Measurements from ENCODE around the gene ANKFN1. TPM values are rescaled to one million over a fixed set of nuclear protein-coding genes. Genes with fewer than 3 reads are reported as not detected.

The ANKFN1 gene
- total and polyA plus RNA-seq, 10 of the 15 experiments (the other 5 are each of a cell fraction or from before 2014, with no cell fraction given) = 0.19 TPM; not detected in 9

DNA sequence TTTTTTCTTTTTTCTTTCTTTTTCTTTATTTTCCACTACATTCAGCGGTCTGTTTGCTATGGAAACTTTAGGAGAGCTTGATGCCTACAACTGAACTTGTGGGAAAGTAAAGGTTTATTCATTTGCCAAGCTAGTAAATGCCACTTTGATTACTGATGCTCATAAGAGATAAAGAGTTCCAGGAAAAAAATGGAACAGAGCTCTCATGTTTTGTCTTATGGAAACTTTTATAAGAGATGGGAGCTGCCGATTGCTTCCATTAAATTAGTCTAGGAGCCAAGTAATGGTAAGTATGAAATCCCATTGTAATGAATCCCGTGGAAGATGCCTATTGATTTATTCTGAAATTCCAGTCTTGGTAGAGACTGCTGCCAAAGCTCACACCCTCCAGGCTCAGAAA, 7.1 kb downstream of the ANKFN1 start:
- in situ Hi-C loops (cut with MboI) (no loop called here), intact Hi-C loops (cut with micrococcal nuclease; ENCODE audit: unreplicated experiment) (no loop called here)
- ATAC-seq (no peak), FAIRE-seq (no peak), DNase-seq (ENCODE audit: low read depth, low spot score) (no peak)
- ChIA-PET SMC1A (ENCODE audit: uncharacterized antibody, unreplicated experiment) (no interaction called here), POLR2A (no interaction called here), CTCF (no interaction called here), RAD21 (ENCODE audit: unreplicated experiment) (no interaction called here)
- WGBS (ENCODE audit: insufficient coverage, insufficient replicate concordance, low lambda C conversion rate, missing lambda C conversion rate) = 16% methylated on average over 3 of the region's 3 CpGs
- Histone ChIP-seq H4K20me1 (ENCODE audit: control insufficient read depth, insufficient read depth) (no peaks in the 10 kb centered on the region), H3K9ac (ENCODE audit: control insufficient read depth, insufficient read depth, low read length) (no peak overlapping the region), H2AFZ (ENCODE audit: control insufficient read depth, low read depth, low read length) (no peak overlapping the region), H3K36me3 (ENCODE audit: control insufficient read depth in 2 of 2, insufficient read depth in 2 of 2, low read length in 1 of 2) (no peaks in the 10 kb centered on the region), H3K4me1 (ENCODE audit: control insufficient read depth, insufficient read depth, low read length) (no peaks in the 10 kb centered on the region), H3K4me3 (no peak overlapping the region), H3K27ac (ENCODE audit: control insufficient read depth, insufficient read depth) (no peak overlapping the region), H3K9me3 (replicated peaks; ENCODE audit: control insufficient read depth, insufficient read depth, low read length) (no peaks in the 10 kb centered on the region), H3K27me3 (replicated peaks in 1 of 2; ENCODE audit: control insufficient read depth in 2 of 2, insufficient read depth in 2 of 2, low read length in 1 of 2) (no peaks in the 10 kb centered on the region), H3K4me2 (ENCODE audit: control insufficient read depth, insufficient read depth) (no peak overlapping the region), H3K79me2 (ENCODE audit: control insufficient read depth, insufficient read depth, low read length) (no peaks in the 10 kb centered on the region)
- TF ChIP-seq NFYB (IDR thresholded peaks at IDR 0.05; ENCODE audit: insufficient read depth, low read depth, low read length) (no peak), HCFC1 (IDR thresholded peaks at IDR 0.05; ENCODE audit: low read length) (no peak), ZNF207 (IDR thresholded peaks at IDR 0.05; ENCODE audit: borderline replicate concordance) (no peak), SRF (IDR thresholded peaks at IDR 0.05; ENCODE audit: low read depth in 2 of 2, low read length in 2 of 2) (no peak), NBN (IDR thresholded peaks at IDR 0.05) (no peak), KDM1A (IDR thresholded peaks at IDR 0.05; ENCODE audit: borderline replicate concordance) (no peak), IKZF2 (IDR thresholded peaks at IDR 0.05) (no peak), RUNX3 (IDR thresholded peaks at IDR 0.05; ENCODE audit: low read length) (no peak), SKIL (IDR thresholded peaks at IDR 0.05; ENCODE audit: low read depth, poor library complexity, severe bottlenecking) (no peak)
- TF ChIP-seq, protein P1, sequence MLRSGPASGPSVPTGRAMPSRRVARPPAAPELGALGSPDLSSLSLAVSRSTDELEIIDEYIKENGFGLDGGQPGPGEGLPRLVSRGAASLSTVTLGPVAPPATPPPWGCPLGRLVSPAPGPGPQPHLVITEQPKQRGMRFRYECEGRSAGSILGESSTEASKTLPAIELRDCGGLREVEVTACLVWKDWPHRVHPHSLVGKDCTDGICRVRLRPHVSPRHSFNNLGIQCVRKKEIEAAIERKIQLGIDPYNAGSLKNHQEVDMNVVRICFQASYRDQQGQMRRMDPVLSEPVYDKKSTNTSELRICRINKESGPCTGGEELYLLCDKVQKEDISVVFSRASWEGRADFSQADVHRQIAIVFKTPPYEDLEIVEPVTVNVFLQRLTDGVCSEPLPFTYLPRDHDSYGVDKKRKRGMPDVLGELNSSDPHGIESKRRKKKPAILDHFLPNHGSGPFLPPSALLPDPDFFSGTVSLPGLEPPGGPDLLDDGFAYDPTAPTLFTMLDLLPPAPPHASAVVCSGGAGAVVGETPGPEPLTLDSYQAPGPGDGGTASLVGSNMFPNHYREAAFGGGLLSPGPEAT (IDR thresholded peaks at IDR 0.05; ENCODE audit: low read depth) = no peak
- TF ChIP-seq, protein P2, sequence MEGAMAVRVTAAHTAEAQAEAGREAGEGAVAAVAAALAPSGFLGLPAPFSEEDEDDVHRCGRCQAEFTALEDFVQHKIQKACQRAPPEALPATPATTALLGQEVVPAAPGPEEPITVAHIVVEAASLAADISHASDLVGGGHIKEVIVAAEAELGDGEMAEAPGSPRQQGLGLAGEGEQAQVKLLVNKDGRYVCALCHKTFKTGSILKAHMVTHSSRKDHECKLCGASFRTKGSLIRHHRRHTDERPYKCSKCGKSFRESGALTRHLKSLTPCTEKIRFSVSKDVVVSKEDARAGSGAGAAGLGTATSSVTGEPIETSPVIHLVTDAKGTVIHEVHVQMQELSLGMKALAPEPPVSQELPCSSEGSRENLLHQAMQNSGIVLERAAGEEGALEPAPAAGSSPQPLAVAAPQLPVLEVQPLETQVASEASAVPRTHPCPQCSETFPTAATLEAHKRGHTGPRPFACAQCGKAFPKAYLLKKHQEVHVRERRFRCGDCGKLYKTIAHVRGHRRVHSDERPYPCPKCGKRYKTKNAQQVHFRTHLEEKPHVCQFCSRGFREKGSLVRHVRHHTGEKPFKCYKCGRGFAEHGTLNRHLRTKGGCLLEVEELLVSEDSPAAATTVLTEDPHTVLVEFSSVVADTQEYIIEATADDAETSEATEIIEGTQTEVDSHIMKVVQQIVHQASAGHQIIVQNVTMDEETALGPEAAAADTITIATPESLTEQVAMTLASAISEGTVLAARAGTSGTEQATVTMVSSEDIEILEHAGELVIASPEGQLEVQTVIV (IDR thresholded peaks at IDR 0.05; ENCODE audit: borderline replicate concordance, partially characterized antibody) = no peak
- no TSS peak for BruUV-seq (replicated peaks)
